Common myeloid progenitor, CD34-positive (primary cell): Measurements from ENCODE around the gene RAB11FIP5.

Experiments used
- CTCF ChIA-PET: fragments of 350-600 bp; sonication (Branson Sonifier 250); formaldehyde crosslinking; loops from one replicate; lab custom pipeline; 2021; ENCODE audit warnings: antibody characterized with exemption; lab: Charles Lee
- POLR2A ChIA-PET: fragments of 350-600 bp; sonication (Branson Sonifier 250); formaldehyde crosslinking; loops from one replicate; lab custom pipeline; 2021; ENCODE audit warnings: antibody characterized with exemption; lab: Charles Lee
- DNase-seq, 3 donors: peaks; one replicate each; pipeline versions ENCODE4 v3.0.0 to v3.0.0-alpha.2; 2013
- H3K27ac ChIP-seq, 2 experiments: 1 replicate in 1 of 2; 2 replicates in 1 of 2; pipeline ENCODE4 v1.7.0; 2013; ENCODE audit warnings: inconsistent platforms in 2 of 2, low read length in 2 of 2, mild to moderate bottlenecking in 2 of 2, low read depth in 1 of 2, moderate library complexity in 1 of 2; ENCODE audit not compliant: severe bottlenecking in 2 of 2, insufficient read depth in 1 of 2, poor library complexity in 1 of 2
- H3K27me3 ChIP-seq, 5 experiments: replicated peaks in 2 of 5; 1 replicate in 3 of 5; 2 replicates in 2 of 5; pipeline versions ENCODE4 v1.6.1 to v1.7.0; 2013; ENCODE audit warnings: low read length in 4 of 5, mild to moderate bottlenecking in 2 of 5, moderate library complexity in 2 of 5, inconsistent platforms in 1 of 5; ENCODE audit not compliant: insufficient read depth in 5 of 5, control insufficient read depth in 4 of 5
- H3K36me3 ChIP-seq, 4 experiments: 1 replicate in 2 of 4; 2 replicates in 2 of 4; pipeline versions ENCODE4 v1.6.1 to v1.7.0; 2013; ENCODE audit warnings: low read length in 3 of 4, control low read depth in 1 of 4, mild to moderate bottlenecking in 1 of 4; ENCODE audit not compliant: control insufficient read depth in 4 of 4, insufficient read depth in 4 of 4
- H3K4me1 ChIP-seq, 4 experiments: 1 replicate in 3 of 4; 2 replicates in 1 of 4; pipeline versions ENCODE4 v1.6.1 to v1.7.1; 2013; ENCODE audit warnings: low read length in 3 of 4, mild to moderate bottlenecking in 3 of 4, control low read depth in 1 of 4, inconsistent platforms in 1 of 4, moderate library complexity in 1 of 4; ENCODE audit not compliant: control insufficient read depth in 4 of 4, insufficient read depth in 4 of 4; ENCODE audit errors: control extremely low read depth in 1 of 4
- H3K4me3 ChIP-seq, 7 experiments: 1 replicate in 4 of 7; 2 replicates in 3 of 7; pipeline versions ENCODE4 v1.5.1 to v1.7.0; 2013; ENCODE audit warnings: mild to moderate bottlenecking in 7 of 7, low read length in 6 of 7, moderate library complexity in 6 of 7, inconsistent platforms in 2 of 7, low read depth in 2 of 7, control low read depth in 1 of 7; ENCODE audit not compliant: insufficient read depth in 4 of 7, control insufficient read depth in 1 of 7; ENCODE audit errors: extremely low read depth in 1 of 7
- H3K9me3 ChIP-seq, 5 experiments: 1 replicate in 4 of 5; 2 replicates in 1 of 5; pipeline versions ENCODE4 v1.6.1 to v1.7.1; 2013; ENCODE audit warnings: low read length in 4 of 5, mild to moderate bottlenecking in 2 of 5, inconsistent platforms in 1 of 5, low read depth in 1 of 5, moderate library complexity in 1 of 5; ENCODE audit not compliant: control insufficient read depth in 4 of 5, insufficient read depth in 2 of 5; ENCODE audit errors: control extremely low read depth in 1 of 5
- WGBS: methylation state at CpG from one replicate; pipeline ENCODE4 v1.1.5; 2013; ENCODE audit not compliant: insufficient coverage; 5-methylcytosine and 5-hydroxymethylcytosine counted together

Gene RAB11FIP5

DNA sequence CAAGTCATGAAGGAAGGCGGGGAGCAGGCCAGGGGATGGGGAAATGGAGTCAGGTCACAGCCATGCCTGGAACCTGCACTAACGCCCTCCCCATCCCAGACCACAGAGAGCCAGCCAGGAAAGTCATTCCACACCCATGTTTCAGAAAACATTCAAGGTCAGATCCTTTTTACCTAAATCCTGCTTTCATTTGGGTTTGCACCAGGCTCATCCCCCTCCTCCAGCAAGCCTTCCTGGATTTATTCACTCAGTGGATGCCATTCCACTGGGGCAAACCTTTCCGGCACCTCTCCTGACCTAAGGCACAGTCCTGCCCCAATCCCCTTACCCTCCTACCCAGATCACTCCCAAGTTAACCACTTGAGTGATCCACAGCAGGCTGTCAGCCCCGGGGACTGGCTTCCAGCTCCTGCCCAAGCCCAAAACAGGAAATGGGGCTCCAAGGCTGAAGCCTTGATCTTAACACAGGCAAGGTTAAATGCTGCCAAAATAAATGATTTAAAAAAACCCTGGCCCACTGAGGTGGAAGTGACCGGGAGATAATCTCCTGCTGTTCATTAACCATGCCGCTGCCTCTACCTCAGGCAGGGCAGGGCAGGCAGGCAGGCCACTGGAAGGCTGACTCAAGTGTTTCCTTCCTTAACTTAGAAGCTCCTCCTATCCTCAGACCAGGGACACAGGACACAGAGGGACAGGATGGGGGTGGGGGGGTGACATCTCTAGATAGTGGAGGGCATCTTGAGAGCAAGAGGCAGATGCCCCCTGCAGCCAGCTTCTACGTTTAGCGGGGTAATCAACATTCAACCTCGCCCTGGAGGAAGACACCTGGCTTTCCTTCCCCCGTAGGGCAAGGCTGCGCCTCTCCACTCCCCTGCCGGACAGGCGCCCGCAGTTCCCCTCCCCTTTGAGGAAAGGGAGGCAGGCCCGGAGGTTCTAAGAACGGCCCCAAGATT, 1.4 kb downstream of the RAB11FIP5 start:
- Histone ChIP-seq H3K27ac (peak overlapping the region in 1 of 2 experiments; percentile 26), H3K4me3 (peak overlapping the region in 5 of 7 experiments; percentile 32 to 76 (median 58)), H3K4me1 (peaks cover 0 to 27% (median 26%) of the 10 kb centered on the region in 4 experiments), H3K27me3 (peaks cover 9 to 41% (median 30%) of the 10 kb centered on the region in 5 experiments), H3K36me3 (no peaks in the 10 kb centered on the region), H3K9me3 (no peaks in the 10 kb centered on the region)
- DNase-seq, result peak; percentile 8 to 62 (median 39)
- 6% methylated on average over 12 of the region's 16 CpGs for WGBS
- CTCF ChIA-PET, result interaction anchor here (0.5 to 1.8 kb wide), 5 partner anchors 19 to 97 kb away, joined by 3 to 8 read pairs (median 3); no protein-coding TSS in a partner anchor
- POLR2A ChIA-PET, result no interaction called here

DNA sequence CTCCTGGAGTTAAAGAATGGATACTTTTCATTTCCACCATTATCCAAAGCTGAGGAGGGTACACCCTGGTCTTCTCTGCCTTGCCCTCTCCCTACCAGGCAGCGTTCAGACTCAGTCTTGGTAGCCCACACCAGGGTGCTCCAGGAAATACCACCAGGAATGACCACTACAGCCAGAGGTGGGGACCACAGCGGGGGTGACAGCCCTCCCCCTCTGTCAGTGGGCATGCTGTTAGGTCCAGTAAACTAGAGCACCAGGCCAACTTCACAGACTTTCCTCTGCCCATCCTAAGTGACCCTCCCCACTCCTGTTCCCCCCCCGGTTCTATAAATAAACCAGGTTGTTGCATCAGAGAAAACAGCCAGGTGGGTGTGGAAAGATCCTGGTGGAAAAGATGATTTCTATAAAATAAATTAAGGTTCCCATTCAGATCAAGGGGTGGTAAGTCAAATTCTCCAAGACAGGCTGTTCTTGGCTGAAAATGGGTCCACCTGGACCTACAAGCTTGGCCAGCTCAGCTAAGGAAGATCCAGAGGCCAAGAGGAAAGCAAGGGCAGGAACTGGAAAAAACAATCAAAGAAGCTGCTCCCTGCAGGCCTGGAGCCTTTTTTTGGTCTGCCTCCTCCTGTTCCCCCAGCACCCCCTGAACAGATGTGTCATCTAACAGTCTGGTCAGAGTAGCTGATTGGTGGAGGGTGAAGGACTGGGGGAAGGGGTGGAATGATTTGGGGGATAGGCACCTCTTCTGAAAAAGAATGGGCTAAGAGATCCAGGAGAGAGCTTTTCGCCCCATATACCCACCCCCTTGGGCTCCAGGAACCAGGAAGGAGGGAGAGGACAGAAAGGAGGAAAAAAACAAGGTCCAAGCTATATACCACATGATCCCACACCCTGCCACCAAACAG, 2.3 kb downstream of the RAB11FIP5 start:
- peaks cover 0 to 27% (median 26%) of the 10 kb centered on the region in 4 experiments for H3K4me1 ChIP-seq
- 100% methylated on average over 2 of the region's 4 CpGs for WGBS
- H3K4me3 ChIP-seq, result no peak overlapping the region
- H3K27me3 ChIP-seq, result peaks cover 9 to 41% (median 30%) of the 10 kb centered on the region in 5 experiments
- ChIA-PET CTCF (interaction anchor here (0.6 to 1.8 kb wide), 7 partner anchors 10 to 67 kb away, joined by 3 to 8 read pairs (median 3); no protein-coding TSS in a partner anchor), POLR2A (no interaction called here)
- H3K27ac ChIP-seq, result no peak overlapping the region
- DNase-seq, result no peak
- H3K36me3 ChIP-seq, result no peaks in the 10 kb centered on the region
- H3K9me3 ChIP-seq, result no peaks in the 10 kb centered on the region

DNA sequence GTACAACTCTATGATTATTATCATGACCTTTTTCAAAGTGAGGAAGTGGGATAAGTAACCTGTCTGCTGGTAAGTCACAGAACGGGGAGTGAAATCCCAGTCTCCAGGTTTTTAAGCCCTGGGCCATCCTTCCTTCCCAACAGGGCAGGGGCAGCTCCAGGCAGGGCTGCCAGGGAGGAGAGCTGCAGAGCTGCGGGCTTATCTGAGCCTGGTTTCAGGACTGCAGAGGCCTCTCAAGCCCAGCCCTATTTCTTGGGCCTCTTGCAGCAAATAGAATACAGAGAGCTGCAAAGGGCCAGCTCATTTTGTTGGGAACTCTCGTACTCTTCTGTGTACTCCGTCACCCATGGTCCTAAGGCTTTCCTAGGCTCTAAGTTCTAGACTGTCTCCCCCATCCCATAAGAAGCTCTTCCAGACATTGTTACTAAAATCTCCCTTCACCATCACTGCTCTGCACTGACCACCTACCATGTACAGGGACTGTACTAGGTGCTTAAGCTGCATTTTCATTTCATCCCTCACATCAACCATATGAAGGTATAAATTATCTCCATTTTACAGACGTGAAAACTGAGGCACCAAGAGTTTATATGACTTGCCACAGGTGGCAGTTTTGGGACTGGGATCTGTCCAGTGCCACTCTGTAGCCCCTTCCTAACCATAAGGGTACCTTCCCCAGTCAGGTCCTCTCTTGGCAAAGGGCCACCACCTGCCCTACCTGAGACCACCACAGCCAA, 3.1 kb downstream of the RAB11FIP5 start:
- Histone ChIP-seq H3K36me3 (no peaks in the 10 kb centered on the region), H3K4me3 (no peak overlapping the region), H3K27ac (no peak overlapping the region), H3K4me1 (peaks cover 0 to 27% (median 26%) of the 10 kb centered on the region in 4 experiments), H3K27me3 (peaks cover 9 to 37% (median 30%) of the 10 kb centered on the region in 5 experiments), H3K9me3 (no peaks in the 10 kb centered on the region)
- WGBS, result 90% methylated on average over 5 of the region's 5 CpGs
- ChIA-PET POLR2A (no interaction called here), CTCF (interaction anchor here (0.6 to 1.8 kb wide), 6 partner anchors 10 to 68 kb away, joined by 3 to 8 read pairs (median 4); no protein-coding TSS in a partner anchor)
- DNase-seq, result no peak

DNA sequence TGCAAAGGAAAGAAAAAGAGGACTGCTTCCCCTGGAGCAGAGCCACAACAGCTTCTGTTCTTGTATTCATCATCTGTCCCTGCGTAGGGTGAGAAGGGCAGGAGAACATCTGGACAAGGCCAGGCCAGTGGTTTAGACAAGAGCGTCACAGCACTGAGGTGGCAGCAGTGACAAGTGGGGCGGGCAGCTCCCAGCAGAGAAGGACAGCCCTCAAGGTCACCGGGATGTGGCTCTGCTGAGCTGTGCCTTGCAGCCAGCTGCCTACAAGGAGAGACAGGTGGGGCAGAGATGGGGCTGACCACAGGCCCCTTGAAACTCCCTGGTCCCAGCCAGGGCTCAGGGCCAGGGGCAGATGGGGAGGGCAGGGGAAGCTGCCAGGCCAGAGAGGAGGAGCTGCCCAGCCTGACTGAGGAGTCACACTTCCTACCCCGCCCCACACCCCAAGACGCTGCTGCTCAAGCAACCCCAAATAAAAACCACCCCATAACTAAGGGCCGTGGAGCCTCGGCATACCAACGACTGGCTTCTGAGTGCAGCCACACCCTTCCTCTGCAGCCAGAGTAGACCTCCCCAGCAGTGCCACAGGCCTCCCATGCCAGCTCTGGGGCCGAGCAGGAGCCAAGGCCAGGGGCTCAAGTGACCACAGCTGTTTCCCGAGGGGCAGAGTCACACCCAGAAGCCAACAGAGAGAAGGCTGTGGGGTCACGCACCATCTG, 5.4 kb downstream of the RAB11FIP5 start:
- no peaks in the 10 kb centered on the region for H3K36me3 ChIP-seq
- peaks cover 4 to 21% (median 20%) of the 10 kb centered on the region in 5 experiments for H3K27me3 ChIP-seq
- POLR2A ChIA-PET, result no interaction called here

DNA sequence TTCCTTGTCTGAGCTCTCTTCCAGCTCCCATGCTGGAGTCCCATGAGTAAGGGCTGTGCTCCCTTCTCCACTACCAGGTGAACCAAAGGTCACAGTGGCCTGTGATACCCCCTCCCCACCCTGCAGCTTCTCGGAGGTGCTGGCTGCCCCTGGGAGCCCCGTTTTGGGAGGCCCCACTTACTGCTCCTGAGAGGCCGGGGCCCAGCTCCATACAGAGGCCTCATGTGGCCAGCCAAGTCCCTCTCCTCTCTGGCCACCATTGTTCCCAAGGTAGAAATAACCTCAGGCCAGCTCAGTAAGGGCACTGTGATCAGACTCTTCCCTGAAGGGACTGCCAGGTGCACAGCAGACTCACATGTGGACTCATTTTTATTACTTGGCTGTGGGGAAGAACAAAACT, 6.0 kb downstream of the RAB11FIP5 start:
- POLR2A ChIA-PET, result no interaction called here
- CTCF ChIA-PET, result interaction anchor here (1.9 to 2.3 kb wide), 2 partner anchors 20 to 70 kb away, joined by 7 to 14 read pairs; no protein-coding TSS in a partner anchor
- H3K27ac ChIP-seq, result no peak overlapping the region

More for the DNA sequence above, 5.4 kb downstream of the RAB11FIP5 start:
- Histone ChIP-seq H3K27ac (no peak overlapping the region), H3K4me1 (peaks cover 0 to 25% (median 21%) of the 10 kb centered on the region in 4 experiments), H3K4me3 (no peak overlapping the region), H3K9me3 (no peaks in the 10 kb centered on the region)
- WGBS, result 66% methylated on average over 10 of the region's 12 CpGs
- DNase-seq, result peak in 1 of 3 donors; percentile 12
- CTCF ChIA-PET, result interaction anchor here (0.7 to 2.3 kb wide), 4 partner anchors 11 to 181 kb away, joined by 3 to 14 read pairs (median 5); no protein-coding TSS in a partner anchor

More for the DNA sequence above, 6.0 kb downstream of the RAB11FIP5 start:
- Histone ChIP-seq H3K4me3 (no peak overlapping the region), H3K36me3 (no peaks in the 10 kb centered on the region), H3K4me1 (peaks cover 0 to 19% (median 15%) of the 10 kb centered on the region in 4 experiments), H3K27me3 (peaks cover 4 to 20% (median 14%) of the 10 kb centered on the region in 5 experiments), H3K9me3 (no peaks in the 10 kb centered on the region)
- DNase-seq, result no peak
- 93% methylated on average over 2 of the region's 3 CpGs for WGBS
